Neural crest cell (in vitro differentiated cells): ENCODE results near the gene PNPLA2. TPM values are rescaled to one million over a fixed set of nuclear protein-coding genes. Genes with fewer than 3 reads are reported as not detected.
A peak's percentile ranks its signal among the peaks of the same experiment; 100 is the strongest.

Source experiments
- DNase-seq: peaks from one replicate; pipeline ENCODE4 v3.0.0; 2021; ENCODE audit warnings: low read depth, mixed read lengths, low spot score
- H3K27ac Mint-ChIP-seq: one replicate; pipeline ENCODE4 v1.8.0; 2021; ENCODE audit warnings: mild to moderate bottlenecking, mixed read lengths; ENCODE audit not compliant: unreplicated experiment
- H3K27me3 Mint-ChIP-seq: 2 replicates; pipeline ENCODE4 v1.8.0; 2021; ENCODE audit warnings: low read depth, mild to moderate bottlenecking, mixed read lengths
- H3K36me3 Mint-ChIP-seq: 2 replicates; pipeline ENCODE4 v1.8.0; 2021; ENCODE audit warnings: low read depth, mild to moderate bottlenecking, mixed read lengths
- H3K4me1 Mint-ChIP-seq: 2 replicates; pipeline ENCODE4 v1.8.0; 2021; ENCODE audit warnings: mixed read lengths
- H3K4me3 Mint-ChIP-seq: one replicate; pipeline ENCODE4 v1.8.0; 2021; ENCODE audit warnings: mild to moderate bottlenecking, mixed read lengths
- H3K9me3 Mint-ChIP-seq: 2 replicates; pipeline ENCODE4 v1.8.0; 2021; ENCODE audit warnings: mixed read lengths
- total RNA-seq: library from RNA; stranded (reverse); gene quantifications from 2 replicates; pipeline ENCODE4 v1.2.1, GENCODE V29; 2021
- TF ChIP-seq, protein P1 (sequence below): fragments of 200-600 bp; sonication (generic); conservative IDR thresholded peaks from 2 replicates; pipeline ENCODE4 v1.5.0; 2021; ENCODE audit warnings: antibody characterized with exemption, mild to moderate bottlenecking

PNPLA2 gene
- total RNA-seq, 1 donor from 2014 or later, result 34.5 TPM

DNA sequence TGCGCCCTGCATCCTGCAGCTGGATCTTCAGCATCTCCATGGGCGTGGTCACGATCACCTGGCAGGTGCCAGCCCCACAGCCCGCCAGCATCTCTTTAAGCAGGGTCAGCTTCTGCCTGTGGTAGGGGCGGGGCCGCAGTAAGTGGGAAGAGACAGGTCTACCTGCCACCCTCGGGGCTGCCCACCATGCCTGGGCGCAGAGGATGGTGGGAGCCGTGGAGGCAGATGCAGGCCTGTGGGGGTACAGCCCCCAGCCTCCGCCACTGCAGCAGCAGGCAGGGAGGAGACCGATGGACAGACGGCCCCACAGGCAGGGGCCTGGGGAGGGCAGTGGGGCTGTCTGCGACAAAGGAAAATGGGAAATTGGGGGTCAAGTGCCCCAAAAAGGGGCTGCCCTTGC lies 25.8 kb upstream of the PNPLA2 start:
- no peaks in the 10 kb centered on the region for H3K36me3 Mint-ChIP-seq
- no peak overlapping the region for H3K4me3 Mint-ChIP-seq
- no peak overlapping the region for H3K27ac Mint-ChIP-seq
- TF ChIP-seq, protein P1, sequence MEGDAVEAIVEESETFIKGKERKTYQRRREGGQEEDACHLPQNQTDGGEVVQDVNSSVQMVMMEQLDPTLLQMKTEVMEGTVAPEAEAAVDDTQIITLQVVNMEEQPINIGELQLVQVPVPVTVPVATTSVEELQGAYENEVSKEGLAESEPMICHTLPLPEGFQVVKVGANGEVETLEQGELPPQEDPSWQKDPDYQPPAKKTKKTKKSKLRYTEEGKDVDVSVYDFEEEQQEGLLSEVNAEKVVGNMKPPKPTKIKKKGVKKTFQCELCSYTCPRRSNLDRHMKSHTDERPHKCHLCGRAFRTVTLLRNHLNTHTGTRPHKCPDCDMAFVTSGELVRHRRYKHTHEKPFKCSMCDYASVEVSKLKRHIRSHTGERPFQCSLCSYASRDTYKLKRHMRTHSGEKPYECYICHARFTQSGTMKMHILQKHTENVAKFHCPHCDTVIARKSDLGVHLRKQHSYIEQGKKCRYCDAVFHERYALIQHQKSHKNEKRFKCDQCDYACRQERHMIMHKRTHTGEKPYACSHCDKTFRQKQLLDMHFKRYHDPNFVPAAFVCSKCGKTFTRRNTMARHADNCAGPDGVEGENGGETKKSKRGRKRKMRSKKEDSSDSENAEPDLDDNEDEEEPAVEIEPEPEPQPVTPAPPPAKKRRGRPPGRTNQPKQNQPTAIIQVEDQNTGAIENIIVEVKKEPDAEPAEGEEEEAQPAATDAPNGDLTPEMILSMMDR, result no peak
- H3K27me3 Mint-ChIP-seq, result no peaks in the 10 kb centered on the region
- H3K4me1 Mint-ChIP-seq, result peaks cover 15% of the 10 kb centered on the region
- H3K9me3 Mint-ChIP-seq, result no peaks in the 10 kb centered on the region
- DNase-seq, result no peak

DNA sequence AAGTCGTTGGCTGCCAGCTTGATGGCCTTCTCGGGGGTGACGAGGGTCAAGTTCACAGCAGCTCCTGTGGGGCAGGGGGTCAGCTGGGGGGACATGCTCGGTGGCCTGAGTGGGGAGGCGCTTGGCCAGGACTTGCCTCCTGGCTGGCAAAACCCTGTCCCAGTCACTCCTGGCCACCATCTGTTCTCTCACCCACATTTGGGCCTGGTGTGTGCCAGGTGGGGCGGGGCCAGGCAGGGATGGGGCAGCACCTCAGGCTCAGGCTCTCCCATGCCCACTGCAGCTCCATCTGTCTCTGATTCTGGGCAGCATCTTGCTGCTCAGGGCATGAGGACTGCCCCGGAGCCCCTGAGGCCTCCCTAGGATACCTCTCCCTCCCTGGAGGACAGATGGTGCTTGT lies 25.2 kb upstream of the PNPLA2 start:
- no peaks in the 10 kb centered on the region for H3K9me3 Mint-ChIP-seq
- H3K4me1 Mint-ChIP-seq, result peaks cover 15% of the 10 kb centered on the region
- H3K27me3 Mint-ChIP-seq, result no peaks in the 10 kb centered on the region
- TF ChIP-seq, protein P1, result no peak
- DNase-seq, result no peak
- no peak overlapping the region for H3K27ac Mint-ChIP-seq
- peak overlapping the region; percentile 66 for H3K4me3 Mint-ChIP-seq
- no peaks in the 10 kb centered on the region for H3K36me3 Mint-ChIP-seq

DNA sequence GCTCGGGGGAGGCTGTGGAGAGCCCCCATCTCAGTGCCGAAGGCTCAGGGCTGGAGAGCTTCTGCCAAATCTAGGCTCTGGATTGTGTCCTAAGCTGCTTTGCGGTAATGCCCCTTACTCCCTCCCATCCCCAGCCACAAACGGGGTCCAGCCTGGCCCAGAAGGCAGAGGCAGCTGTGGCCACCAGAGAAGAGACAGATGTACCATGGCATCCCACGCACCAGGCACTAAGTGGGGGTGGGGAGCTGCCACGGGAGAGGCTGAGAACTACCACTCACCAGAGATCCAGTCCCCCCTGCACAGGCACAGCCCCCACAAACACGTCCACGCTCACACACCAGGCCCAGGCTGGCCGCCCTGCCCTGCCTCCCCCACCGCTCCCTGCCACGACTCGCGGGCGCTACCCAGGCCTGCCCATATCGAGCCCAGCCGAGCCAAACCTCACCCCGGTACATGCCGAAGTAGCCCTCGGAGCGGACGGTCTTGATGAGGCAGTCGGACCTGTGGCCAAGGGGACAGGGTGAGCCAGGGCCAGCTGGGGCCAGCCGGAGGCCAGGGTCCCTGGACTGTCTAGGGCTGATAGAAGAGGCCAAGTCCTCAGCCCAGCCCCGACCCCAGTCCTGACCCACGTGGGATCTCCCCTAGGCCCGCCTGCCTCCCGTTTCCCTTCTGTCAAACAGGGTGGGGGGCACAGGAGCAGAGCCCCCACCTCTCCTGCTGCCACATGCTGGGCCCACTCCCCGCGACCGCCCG lies 24.5 kb upstream of the PNPLA2 start:
- H3K36me3 Mint-ChIP-seq, result no peaks in the 10 kb centered on the region
- H3K27ac Mint-ChIP-seq, result no peak overlapping the region
- TF ChIP-seq, protein P1, result no peak

DNA sequence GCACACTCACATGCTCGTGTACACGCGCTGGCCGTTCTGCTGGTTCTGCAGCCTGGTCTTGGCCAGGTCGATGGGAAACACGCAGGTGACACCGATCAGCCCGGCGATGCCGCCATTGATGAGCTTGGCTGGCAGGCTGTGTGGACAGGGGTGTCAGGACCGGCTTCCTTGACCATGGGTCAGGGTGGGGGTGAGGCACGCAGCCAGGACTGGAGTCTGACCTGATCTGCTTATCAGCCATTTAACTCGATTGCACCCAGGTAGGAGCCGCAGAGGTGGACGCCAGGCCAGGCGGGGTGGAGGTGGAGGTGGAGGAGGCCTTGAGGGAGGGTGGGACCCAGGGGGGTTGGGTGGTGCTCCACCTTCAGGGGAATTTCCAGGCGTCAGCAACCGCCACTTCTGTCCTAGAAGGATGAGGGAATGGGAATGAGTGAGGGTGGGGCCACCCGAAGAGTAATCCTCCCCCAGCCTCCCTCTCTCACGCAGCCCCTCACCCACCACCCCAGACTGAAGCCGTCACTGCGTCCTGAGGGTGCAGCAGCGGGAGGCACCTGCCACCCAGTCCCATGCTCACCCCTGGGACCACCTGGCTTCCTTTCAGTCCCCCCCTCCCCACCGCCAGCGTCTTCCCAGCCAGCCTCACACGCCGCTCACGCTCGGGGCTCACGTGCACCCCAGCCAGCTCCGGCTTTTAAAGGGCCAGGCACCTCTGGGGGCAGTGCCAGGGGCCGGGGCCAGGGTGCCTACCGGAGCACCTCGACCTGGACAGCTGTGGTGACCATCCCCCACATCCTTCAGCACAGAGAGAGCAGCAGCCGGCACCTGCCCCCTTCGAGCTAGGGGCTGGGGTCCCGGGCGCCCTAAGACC lies 23.7 kb upstream of the PNPLA2 start:
- H3K36me3 Mint-ChIP-seq, result no peaks in the 10 kb centered on the region
- H3K4me3 Mint-ChIP-seq, result peak overlapping the region; percentile 78
- peaks cover 15% of the 10 kb centered on the region for H3K4me1 Mint-ChIP-seq
- peak overlapping the region; percentile 43 for H3K27ac Mint-ChIP-seq
- H3K27me3 Mint-ChIP-seq, result no peaks in the 10 kb centered on the region
- TF ChIP-seq, protein P1, result no peak
- H3K9me3 Mint-ChIP-seq, result no peaks in the 10 kb centered on the region
- no peak for DNase-seq

More for the DNA sequence above, 24.5 kb upstream of the PNPLA2 start:
- Mint-ChIP-seq H3K9me3 (no peaks in the 10 kb centered on the region), H3K4me3 (peak overlapping the region; percentile 66), H3K27me3 (no peaks in the 10 kb centered on the region), H3K4me1 (peaks cover 15% of the 10 kb centered on the region)
- DNase-seq, result no peak

DNA sequence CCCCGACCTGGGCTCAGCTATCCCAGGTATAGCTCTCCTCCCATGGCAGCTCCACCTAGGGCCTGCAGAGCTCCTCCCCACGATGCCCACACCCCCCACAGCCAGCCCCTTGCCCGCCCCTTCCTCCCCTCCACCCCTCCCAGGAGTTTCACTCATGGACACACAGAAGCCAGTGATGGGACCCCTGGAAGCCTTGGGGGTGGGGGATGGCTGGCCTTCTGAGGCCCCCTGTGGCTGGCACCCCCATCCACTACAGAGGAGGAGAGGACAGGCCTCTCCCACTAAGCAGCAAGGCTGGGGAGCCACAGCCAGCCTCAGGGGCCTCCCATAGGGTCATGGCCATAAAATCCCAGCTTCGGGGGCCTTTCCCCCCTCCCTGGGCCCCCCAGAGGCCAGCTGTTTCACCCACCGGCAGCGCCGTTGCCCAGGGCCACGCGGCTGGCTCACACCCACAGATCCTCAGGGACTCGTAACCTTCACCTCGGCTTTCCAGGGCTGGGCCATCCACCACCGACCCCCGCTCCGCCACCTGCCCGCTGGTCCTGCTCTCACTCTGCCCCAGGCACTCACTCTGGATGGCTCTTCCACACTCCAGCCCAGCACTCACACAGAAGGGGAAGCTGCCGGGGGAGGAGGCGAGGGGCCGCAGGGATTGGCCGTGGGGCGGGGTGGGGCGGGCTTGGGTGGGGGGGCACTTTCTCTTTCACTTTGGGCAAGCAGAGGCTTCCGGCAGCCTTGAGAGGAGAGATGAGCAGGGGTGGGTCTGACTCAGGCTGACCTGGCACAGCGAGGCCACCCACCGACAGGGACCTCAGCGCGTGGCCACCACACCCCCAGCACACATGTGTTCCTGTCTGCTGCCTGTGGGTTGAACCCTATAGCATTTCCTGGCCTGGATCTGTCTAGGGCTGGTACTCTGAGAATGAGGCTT lies 22.8 kb upstream of the PNPLA2 start:
- Mint-ChIP-seq H3K27ac (no peak overlapping the region), H3K4me3 (peak overlapping the region; percentile 98), H3K27me3 (no peaks in the 10 kb centered on the region), H3K4me1 (peaks cover 15% of the 10 kb centered on the region), H3K9me3 (no peaks in the 10 kb centered on the region), H3K36me3 (no peaks in the 10 kb centered on the region)
- TF ChIP-seq, protein P1, result no peak
- DNase-seq, result no peak
